Measurements from ENCODE around the gene HOXC13. TPM values are rescaled to one million over a fixed set of nuclear protein-coding genes. Genes with fewer than 3 reads are reported as not detected.
A peak's percentile ranks its signal among the peaks of the same experiment; 100 is the strongest.

Gene HOXC13
- total and polyA plus RNA-seq, 9 of the 15 experiments (the other 6 are each of a cell fraction or from before 2014, with no cell fraction given), result 0.03 to 0.29 (median 0.17) TPM; not detected in 2

DNA sequence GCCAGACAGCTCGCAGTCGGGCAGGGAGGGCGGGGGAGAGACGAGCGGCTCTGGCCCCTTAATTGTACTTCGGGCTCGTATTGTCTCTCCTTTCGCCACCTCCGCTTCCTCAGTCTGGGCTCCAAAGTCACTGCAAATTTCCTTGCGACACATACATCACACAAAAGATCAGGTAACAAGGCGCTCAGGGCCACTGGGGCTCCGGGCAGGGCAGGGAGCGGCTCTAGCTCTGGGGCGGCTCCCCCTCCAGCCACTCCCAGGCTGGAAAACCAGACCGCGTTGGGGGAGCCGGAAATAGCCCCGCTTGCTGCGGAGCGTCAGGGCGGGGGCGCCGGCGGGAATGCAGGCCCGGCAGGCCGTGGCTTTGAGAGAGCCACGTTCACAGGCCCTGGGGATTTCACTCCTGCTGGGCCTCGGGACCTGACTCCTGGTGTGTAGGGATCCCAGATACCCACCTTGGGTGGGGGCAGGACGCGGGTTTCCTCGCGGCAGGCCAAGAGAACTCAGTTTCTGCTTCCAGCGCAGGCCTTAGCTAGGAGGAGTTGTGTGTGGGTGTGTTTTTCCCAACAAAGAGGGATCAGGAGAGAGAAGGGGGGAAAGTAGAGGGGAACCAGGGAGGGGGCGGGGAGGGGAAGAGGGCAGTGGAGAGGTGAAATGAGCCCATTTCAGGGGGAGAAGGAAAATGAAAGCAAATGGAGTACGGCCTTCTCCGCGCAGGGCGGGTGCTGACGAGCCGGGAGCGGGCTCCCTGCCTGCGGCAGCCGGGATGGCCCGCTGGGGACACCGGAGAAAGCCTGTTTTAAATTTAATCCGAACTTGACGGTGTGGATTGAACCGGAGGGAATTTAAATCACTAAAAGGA, 57.0 kb downstream of the HOXC13 start (continued):
- TF ChIP-seq KAT7 (CRISPR knock-in tag; IDR thresholded peaks at IDR 0.05; ENCODE audit: borderline replicate concordance), result no peak
- 0 out of 2 replicates have a peak, but pooled peaks have one; percentile 18 for TF ChIP-seq ZNF175 (CRISPR knock-in tag; IDR thresholded peaks at IDR 0.05; ENCODE audit: low read depth)
- no peak for TF ChIP-seq POU5F1 (IDR thresholded peaks at IDR 0.05; ENCODE audit: borderline replicate concordance, low read depth, low read length, partially characterized antibody)
- TF ChIP-seq RHOXF2B (CRISPR knock-in tag; conservative IDR thresholded peaks at IDR 0.05), result no peak
- TF ChIP-seq RBM17 (IDR thresholded peaks at IDR 0.05; ENCODE audit: borderline replicate concordance, low read depth, low read length), result no peak
- no peak for TF ChIP-seq SETDB1 (IDR thresholded peaks at IDR 0.05; ENCODE audit: low read length)
- no peak for TF ChIP-seq TARDBP (IDR thresholded peaks at IDR 0.05)
- TF ChIP-seq LARP7 (IDR thresholded peaks at IDR 0.05), result no peak
- TF ChIP-seq TBP (optimal IDR thresholded peaks at IDR 0.05; ENCODE audit: low read depth, low read length), result peak; percentile 58
- TF ChIP-seq NFE2 (IDR thresholded peaks at IDR 0.05; ENCODE audit: low read depth), result no peak
- TF ChIP-seq ZNF589 (CRISPR knock-in tag; IDR thresholded peaks at IDR 0.05; ENCODE audit: low read depth), result no peak
- no peak for TF ChIP-seq ZNF280A (IDR thresholded peaks at IDR 0.05; ENCODE audit: low read depth, partially characterized antibody)
- peak; percentile 89 to 96 for TF ChIP-seq MAZ (CRISPR knock-in tag; conservative IDR thresholded peaks at IDR 0.05 in 1 of 2, IDR thresholded peaks at IDR 0.05 in 1 of 2)
- no peak for TF ChIP-seq BRCA1 (IDR thresholded peaks at IDR 0.05)
- no peak for TF ChIP-seq BRCA1 (CRISPR knock-in tag; IDR thresholded peaks at IDR 0.05)
- TF ChIP-seq ZZZ3 (IDR thresholded peaks at IDR 0.05), result no peak
- TF ChIP-seq GABPA (tag; conservative IDR thresholded peaks at IDR 0.05; ENCODE audit: low read depth), result peak; percentile 84
- TF ChIP-seq NFIC (IDR thresholded peaks at IDR 0.05), result 0 out of 2 replicates have a peak, but pooled peaks have one; percentile 35
- peak; percentile 80 for TF ChIP-seq TAF1 (IDR thresholded peaks at IDR 0.05; ENCODE audit: control insufficient read depth, extremely low read depth, insufficient read depth, low read length, severe bottlenecking)
- TF ChIP-seq, protein P1, sequence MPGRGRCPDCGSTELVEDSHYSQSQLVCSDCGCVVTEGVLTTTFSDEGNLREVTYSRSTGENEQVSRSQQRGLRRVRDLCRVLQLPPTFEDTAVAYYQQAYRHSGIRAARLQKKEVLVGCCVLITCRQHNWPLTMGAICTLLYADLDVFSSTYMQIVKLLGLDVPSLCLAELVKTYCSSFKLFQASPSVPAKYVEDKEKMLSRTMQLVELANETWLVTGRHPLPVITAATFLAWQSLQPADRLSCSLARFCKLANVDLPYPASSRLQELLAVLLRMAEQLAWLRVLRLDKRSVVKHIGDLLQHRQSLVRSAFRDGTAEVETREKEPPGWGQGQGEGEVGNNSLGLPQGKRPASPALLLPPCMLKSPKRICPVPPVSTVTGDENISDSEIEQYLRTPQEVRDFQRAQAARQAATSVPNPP (IDR thresholded peaks at IDR 0.05; ENCODE audit: borderline replicate concordance, insufficient read depth, insufficient read length), result no peak
- peak; percentile 89 for TF ChIP-seq ETV1 (tag; conservative IDR thresholded peaks at IDR 0.05; ENCODE audit: low read depth)
- no peak for TF ChIP-seq CTCFL (IDR thresholded peaks at IDR 0.05; ENCODE audit: borderline replicate concordance, insufficient read depth, low read depth, low read length, poor library complexity, severe bottlenecking)
- no peak for TF ChIP-seq SMAD2 (IDR thresholded peaks at IDR 0.05; ENCODE audit: low read depth, low read length)
- TF ChIP-seq MTA1 (IDR thresholded peaks at IDR 0.05; ENCODE audit: borderline replicate concordance), result 0 out of 2 replicates have a peak, but pooled peaks have one; percentile 13

Data from K562 (cell line).